Islet precursor cell (in vitro differentiated cells): ENCODE measurements around the gene USF1.
"Not testable (repeated sequence)": the region's sequence is repeated elsewhere in the genome, so short reads cannot be mapped to it uniquely, and the experiment has no call there.

Experiments
- DNase-seq: peaks from one replicate; pipeline ENCODE4 v3.0.0-alpha.2; 2018

Gene USF1

DNA sequence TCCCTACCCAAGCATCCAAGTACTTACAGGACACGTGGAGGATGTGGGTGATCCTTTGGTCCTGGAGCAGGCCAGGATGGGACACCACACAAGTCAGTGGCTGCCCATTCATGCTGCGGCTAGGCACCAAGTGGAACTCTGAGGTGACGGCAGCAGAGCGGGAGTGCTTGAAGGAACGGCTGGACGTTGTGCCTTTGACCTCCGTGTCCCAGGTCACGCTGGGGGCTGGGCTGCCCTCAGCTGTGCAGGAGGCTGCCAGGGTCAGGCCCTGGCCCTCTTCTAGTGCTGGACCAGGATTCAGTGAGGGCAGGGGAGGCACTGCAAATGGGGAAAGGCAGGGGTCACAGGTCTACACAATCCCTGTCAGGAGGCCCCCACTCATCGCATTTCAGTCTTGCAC is 31.6 kb upstream of the USF1 start:
- DNase-seq: no peak

GRCh38 chr1:161076410-161076809 is 30.6 kb upstream of the USF1 start:
- no peak for DNase-seq

DNA sequence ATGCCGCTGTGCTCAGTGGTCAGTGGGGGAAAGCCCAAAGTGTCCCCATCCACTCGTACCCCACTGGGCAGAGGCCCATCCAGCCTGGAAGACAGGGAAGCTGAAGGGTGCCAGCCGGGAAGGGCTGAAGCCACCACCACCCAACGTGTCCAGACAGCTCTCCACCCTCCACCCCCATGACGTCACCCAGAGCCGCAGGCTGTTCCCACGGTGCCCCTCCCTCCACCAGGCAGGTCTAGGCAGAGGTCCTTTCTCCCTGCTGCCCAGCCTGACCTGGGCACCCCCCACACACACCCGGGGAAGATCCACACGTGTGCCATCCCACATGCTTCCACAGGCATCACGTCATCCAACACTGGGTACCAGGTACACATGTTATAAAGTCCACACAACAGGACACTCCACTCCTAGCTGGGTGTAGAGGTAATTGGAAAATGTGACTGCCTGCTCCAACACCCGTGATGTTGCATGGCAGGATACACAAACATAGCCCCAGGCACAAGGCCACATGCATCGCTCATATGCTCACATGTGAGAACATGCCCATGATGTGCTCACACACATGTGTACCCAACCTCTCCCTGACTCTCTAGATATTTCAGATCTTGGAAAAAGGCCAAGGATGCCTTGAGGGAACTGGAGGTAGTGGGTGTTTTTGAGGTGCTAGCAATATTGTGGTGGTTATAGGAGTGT is 29.0 kb upstream of the USF1 start:
- DNase-seq: no peak

DNA sequence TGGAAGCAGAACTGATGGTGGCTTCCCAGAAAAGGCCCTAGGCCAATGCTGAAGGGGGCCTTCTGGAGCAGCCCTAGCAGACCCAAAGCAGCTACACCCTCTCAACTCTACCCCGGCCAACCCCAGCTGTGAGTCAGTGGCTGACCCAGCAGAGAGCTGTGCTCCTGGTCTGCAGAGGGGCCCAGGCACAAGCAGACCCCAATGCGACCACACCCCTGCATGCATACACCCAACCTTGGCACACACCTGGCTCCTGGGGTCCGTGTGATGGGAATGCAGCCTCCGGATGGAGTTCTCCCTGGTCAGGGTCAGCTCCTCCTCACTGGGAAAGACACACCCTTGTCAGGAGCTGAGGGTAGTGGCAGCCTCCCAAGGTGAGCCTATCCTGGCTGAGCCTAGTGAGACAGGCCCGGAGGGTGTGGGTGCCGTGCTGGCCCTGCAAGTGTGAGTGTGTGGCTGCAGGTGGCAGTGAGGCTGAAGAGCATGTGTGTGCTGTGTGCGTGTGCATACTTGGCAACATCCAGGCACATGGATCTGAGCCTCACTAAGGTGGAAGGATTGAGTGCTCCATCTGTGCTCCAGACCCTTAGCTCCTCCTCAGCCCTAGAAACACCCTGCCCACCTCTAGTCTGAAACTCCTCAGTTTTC is 27.8 kb upstream of the USF1 start:
- no peak for DNase-seq

- no peak for DNase-seq
Measured at GRCh38 chr1:161072751-161073449, 27.1 kb upstream of the USF1 start.

GRCh38 chr1:161071886-161072371 is 26.2 kb upstream of the USF1 start:
- DNase-seq: peak; percentile 88

DNA sequence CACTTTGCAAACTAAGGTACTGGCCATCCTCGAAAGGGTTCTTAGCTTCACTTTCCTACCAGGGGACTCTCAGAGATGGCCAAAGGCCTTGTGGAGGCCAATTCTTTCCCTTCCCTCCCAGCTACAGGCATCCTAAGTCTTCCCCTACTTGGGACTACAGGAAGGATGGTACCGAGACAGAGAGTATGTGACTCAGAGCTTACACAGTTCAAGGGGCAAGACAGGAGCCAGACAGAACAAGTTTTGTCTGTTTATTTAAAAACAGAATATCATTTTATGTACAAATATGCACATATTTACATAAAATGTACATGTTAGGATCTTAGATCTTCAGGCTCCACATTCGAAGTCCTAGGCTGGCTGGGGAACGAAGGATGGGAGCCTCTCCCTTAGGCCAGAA is 25.0 kb upstream of the USF1 start:
- no peak for DNase-seq

- no peak for DNase-seq
Measured at GRCh38 chr1:161069731-161070270, 24.0 kb upstream of the USF1 start, which contains the start of gene ARHGAP30. ARHGAP30 (minus strand) TSS chr1:161069891; CDS start chr1:161069624, 267 bp downstream.

- no peak for DNase-seq
Measured at GRCh38 chr1:161069241-161069640, 23.5 kb upstream of the USF1 start.

GRCh38 chr1:161068306-161069234 is 22.8 kb upstream of the USF1 start:
- DNase-seq: no peak

- no peak for DNase-seq
Measured at GRCh38 chr1:161066694-161067093, 20.9 kb upstream of the USF1 start.

DNA sequence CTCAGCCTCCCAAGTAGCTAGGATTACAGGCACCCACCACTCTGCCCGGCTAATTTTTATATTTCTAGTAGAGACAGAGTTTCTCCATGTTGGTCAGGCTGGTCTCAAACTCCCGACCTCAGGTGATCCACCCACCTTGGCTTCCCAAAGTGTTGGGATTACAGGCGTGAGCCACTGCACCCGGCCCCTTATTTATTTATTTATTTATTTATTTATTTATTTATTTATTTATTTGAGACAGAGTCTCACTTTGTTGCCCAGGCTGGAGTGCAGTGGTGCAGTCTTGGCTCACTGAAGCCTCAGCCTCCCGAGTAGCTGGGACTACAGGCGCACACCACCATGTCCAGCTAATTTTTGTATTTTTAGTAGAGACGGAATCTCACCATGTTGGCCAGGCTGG is 19.9 kb upstream of the USF1 start:
- not testable (repeated sequence) for DNase-seq

- not testable (repeated sequence) for DNase-seq
Measured at GRCh38 chr1:161063936-161064335, 18.2 kb upstream of the USF1 start.

DNA sequence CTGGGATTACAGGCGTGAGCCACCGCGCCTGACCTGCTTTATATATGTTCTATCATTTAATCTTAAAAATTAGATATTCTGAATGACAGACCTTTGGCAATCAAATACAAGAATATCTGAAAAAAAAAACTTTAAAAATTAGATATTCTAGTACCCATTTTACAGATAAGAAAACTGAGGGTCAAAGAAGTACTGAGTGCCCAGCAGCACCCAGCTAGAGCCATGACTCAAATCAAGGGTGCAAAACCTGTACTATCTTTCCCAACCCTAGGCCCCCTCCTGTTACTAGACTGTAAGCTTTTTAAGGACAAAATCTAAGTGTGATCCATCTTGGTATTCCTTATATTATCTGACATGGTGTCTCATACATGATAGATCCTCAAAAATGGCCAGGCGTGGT is 15.6 kb upstream of the USF1 start:
- DNase-seq: no peak

GRCh38 chr1:161059293-161059692 is 13.5 kb upstream of the USF1 start:
- DNase-seq: no peak

DNA sequence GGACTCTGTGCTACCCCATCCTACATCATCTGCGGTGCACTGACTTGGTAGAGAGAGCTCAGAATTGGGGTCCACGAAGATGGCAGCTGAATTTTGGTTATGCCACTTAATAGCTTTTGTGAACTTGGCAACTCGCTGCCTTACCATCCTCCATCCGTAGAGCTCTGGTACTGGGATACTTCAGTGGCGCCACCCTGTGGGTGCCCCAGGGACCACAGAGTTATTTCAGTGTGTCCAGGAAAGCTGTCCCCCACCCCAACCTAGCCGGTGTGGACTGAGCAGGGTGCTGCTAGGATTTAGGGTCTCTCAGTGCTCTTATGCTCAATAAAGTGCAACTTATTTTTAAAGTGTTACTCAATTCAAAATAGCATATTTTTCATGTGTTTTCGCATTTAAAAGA is 9.0 kb upstream of the USF1 start:
- no peak for DNase-seq

DNA sequence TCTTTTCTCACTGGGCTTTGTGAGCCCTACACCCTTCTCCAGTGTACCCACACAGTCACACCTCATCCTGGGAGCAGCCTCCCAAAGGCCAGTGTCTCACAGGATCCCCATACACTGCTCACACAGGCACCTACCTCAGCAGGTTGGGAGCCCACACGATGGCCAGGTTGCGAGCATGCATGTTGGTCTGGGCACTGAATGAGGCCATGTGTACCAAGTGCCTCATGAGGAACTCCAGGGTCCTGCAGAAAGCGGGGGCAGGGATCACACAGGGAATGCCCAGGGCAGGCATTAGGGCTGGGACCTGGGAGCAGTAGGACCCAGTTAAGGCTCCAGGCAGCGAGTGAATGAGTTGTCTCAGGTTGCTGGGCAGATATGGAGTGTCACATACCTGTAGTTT is 8.5 kb upstream of the USF1 start:
- no peak for DNase-seq

GRCh38 chr1:161052899-161053298 is 7.1 kb upstream of the USF1 start:
- no peak for DNase-seq

DNA sequence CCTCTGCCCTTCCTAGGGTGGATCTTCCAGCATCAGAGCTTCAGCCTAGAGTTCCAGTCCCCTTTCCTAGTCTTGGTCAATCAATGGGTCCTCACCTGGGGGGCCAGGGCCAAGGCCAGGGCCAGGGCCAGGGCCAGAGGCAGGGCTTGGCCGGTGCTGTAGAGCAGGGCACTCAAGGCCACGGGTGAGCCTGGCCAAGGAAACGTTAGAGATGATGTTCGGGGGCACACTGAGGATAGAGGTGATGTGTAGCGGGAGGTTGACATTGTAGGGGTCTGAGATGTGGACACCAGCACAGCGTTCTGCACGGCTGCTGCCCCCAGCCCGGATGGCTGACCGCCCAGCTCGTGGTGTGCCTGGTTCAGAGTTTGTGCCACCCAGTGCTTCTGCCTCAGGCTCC is 5.4 kb upstream of the USF1 start:
- no peak for DNase-seq

GRCh38 chr1:161048949-161049722 is 3.4 kb upstream of the USF1 start:
- DNase-seq: no peak
